RWPE1 (cell line): ENCODE data around the gene HPS1.

ENCODE experiments used
- CTCF ChIA-PET: fragments of 350-600 bp; sonication (Branson Sonifier 250); formaldehyde crosslinking; extraction: SDS; loops from one replicate; lab custom pipeline; 2021; lab: Yijun Ruan, JAX
- POLR2A ChIA-PET: fragments of 400-600 bp; formaldehyde crosslinking; extraction: SDS; loops from one replicate; lab custom pipeline; 2020; ENCODE audit warnings: antibody characterized with exemption; ENCODE audit not compliant: low non-redundant PET; lab: Yijun Ruan, JAX
- DNase-seq: peaks from one replicate; pipeline ENCODE4 v3.0.0; 2012; ENCODE audit warnings: low spot score
- H3K27ac ChIP-seq: fragments of 450-650 bp; 2 replicates; pipeline ENCODE4 v1.5.1; 2017
- CTCF ChIP-seq: fragments of 450-650 bp; conservative IDR thresholded peaks from 2 replicates; pipeline ENCODE4 v1.5.1; 2017; ENCODE audit warnings: low read depth, mild to moderate bottlenecking

The HPS1 gene

GRCh38 chr10:98429320-98430072 is 17.2 kb downstream of the HPS1 start:
- no peak for TF ChIP-seq CTCF
- ChIA-PET CTCF (interaction anchor here (0.6 to 0.7 kb wide), 3 partner anchors 99 to 1596 kb away, joined by 3 to 4 read pairs (median 4); no protein-coding TSS in a partner anchor), POLR2A (no interaction called here)
- DNase-seq = no peak
- no peak overlapping the region for H3K27ac ChIP-seq

GRCh38 chr10:98427011-98427515 is 19.7 kb downstream of the HPS1 start:
- CTCF ChIA-PET = interaction anchor here (0.6 to 0.7 kb wide), 2 partner anchors 94 to 1882 kb away, joined by 4 to 5 read pairs; no protein-coding TSS in a partner anchor

GRCh38 chr10:98425511-98426352 is 21.0 kb downstream of the HPS1 start:
- H3K27ac ChIP-seq = peak overlapping the region; percentile 22; the same call in 1 of the 2 replicates
- DNase-seq = peak; percentile 39
- ChIA-PET POLR2A (no interaction called here), CTCF (interaction anchor here (0.5 to 2.0 kb wide), 18 partner anchors 9 to 1684 kb away, joined by 3 to 12 read pairs (median 4); no protein-coding TSS in a partner anchor)
- TF ChIP-seq CTCF = peak; percentile 36

More at GRCh38 chr10:98427011-98427515, 19.7 kb downstream of the HPS1 start:
- DNase-seq = no peak
- 0 out of 2 replicates have a peak overlapping the region, but pooled peaks have one; percentile 5 for H3K27ac ChIP-seq
- POLR2A ChIA-PET = no interaction called here
- no peak for TF ChIP-seq CTCF

- POLR2A ChIA-PET = no interaction called here
- TF ChIP-seq CTCF = no peak
- CTCF ChIA-PET = interaction anchor here (0.5 to 2.0 kb wide), 11 partner anchors 9 to 820 kb away, joined by 3 to 12 read pairs (median 4); no protein-coding TSS in a partner anchor
- no peak for DNase-seq
- peak overlapping the region; percentile 22; the same call in 1 of the 2 replicates for H3K27ac ChIP-seq
Observed at GRCh38 chr10:98424295-98425254, 22.2 kb downstream of the HPS1 start.

- no peak for TF ChIP-seq CTCF
- ChIA-PET CTCF (interaction anchor here (0.6 kb wide), 1 partner anchor 152 kb away, joined by 3 read pairs; no protein-coding TSS in a partner anchor), POLR2A (no interaction called here)
- DNase-seq = no peak
- H3K27ac ChIP-seq = no peak overlapping the region
Observed at GRCh38 chr10:98423691-98424120, 23.0 kb downstream of the HPS1 start.
